ENCODE data around the gene CNTN4. TPM values are rescaled to one million over a fixed set of nuclear protein-coding genes. Genes with fewer than 3 reads are reported as not detected.

The CNTN4 gene
- total RNA-seq, 2 donors from 2014 or later, result 9.1 to 16.8 TPM

- intact Hi-C loops (cut with DNase I, micrococcal nuclease), result no loop called here
- no peak for ATAC-seq
- no peak for DNase-seq
Measured at GRCh38 chr3:2856138-2857133, 757.8 kb downstream of the CNTN4 start.

DNA sequence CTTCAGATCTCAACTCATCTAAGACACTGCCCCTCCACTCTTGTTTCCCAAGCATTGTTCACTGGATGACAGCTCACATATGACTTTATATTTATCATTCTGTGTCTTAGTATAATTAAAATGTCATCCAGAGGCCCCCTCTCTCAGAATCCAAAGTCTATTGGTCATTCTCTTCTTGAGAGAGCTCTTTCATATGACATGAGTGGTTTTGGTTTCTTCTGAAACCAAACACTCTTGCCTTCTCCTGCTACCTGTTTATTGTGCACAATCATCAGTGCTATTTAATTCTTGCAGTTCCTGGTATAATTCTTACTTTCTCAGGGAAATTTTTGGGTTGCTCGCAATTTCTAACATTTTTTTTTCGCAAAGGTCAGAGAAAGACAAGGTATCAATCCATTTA, 762.0 kb downstream of the CNTN4 start:
- DNase-seq (no peak), ATAC-seq (no peak)
- intact Hi-C loops (cut with DNase I, micrococcal nuclease), result no loop called here

DNA sequence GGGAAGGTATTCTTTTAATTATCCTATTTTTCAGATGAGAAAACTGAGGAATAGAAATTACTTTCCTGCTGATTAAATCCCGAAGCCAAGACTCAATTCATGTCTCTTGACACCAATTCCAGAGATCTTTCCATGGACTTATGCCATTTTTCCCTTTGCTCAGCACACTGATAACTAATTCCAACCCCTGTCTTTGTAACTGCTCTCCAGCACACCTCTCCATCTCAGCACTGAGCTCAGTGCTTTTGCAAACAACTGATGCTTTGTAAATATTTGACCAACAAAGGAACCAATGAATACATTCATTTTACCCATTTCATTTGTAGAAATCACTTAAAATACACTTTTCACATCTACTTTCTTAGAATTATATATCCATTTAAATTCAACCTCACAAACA, 762.5 kb downstream of the CNTN4 start:
- no peak for ATAC-seq
- DNase-seq, result no peak
- intact Hi-C loops (cut with DNase I, micrococcal nuclease), result no loop called here

GRCh38 chr3:2861920-2862319, 763.3 kb downstream of the CNTN4 start:
- DNase-seq, result no peak
- no peak for ATAC-seq
- intact Hi-C loops (cut with DNase I, micrococcal nuclease), result no loop called here

GRCh38 chr3:2862366-2862765, 763.7 kb downstream of the CNTN4 start:
- ATAC-seq (no peak), DNase-seq (no peak)
- intact Hi-C loops (cut with DNase I, micrococcal nuclease), result no loop called here

GRCh38 chr3:2863127-2863526, 764.5 kb downstream of the CNTN4 start:
- ATAC-seq (no peak), DNase-seq (no peak)
- intact Hi-C loops (cut with DNase I, micrococcal nuclease), result no loop called here

DNA sequence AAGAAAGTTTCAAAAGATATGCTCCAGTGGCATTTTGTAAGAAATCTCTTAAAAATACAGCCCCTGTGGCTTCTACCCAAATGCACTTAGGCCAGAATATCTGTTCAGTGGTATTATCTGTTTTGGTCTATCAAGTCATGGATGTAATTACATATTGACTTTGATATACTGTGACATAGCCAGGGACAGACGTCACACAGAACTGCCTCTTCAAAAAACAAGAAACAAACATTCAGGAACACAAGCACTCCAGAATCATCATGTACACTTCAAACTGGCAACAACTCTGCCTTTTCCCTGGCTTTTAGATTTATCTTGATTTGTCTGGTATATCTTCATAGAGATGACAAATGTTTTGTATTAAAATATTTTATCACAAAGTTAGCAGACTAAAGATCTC, 771.2 kb downstream of the CNTN4 start:
- ATAC-seq, result no peak
- intact Hi-C loops (cut with DNase I, micrococcal nuclease), result no loop called here

GRCh38 chr3:2870724-2871333, 772.2 kb downstream of the CNTN4 start:
- no peak for DNase-seq
- ATAC-seq, result peak; percentile 73
- intact Hi-C loops (cut with DNase I, micrococcal nuclease), result no loop called here

More for the DNA sequence above, 771.2 kb downstream of the CNTN4 start:
- no peak for DNase-seq

DNA sequence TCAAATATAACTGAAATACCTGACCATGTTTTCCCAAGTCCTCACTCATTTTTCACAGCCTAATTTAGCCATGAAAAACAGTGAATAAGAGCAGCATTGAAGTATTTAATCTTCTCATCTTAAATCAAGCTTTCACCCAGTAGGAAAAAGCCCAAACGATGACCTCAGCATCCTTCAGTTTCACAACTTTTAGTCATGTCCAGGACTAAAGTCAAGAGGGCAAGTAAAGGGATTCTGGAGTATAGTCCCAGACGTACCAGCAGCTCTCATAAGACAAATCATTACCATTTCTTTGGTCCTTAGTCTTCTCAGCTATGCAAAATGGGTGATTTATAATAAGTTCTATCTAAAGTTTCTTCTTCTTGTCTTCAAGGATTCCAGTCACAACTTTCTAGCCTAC, 774.2 kb downstream of the CNTN4 start:
- intact Hi-C loops (cut with DNase I, micrococcal nuclease), result no loop called here
- ATAC-seq (no peak), DNase-seq (no peak)

GRCh38 chr3:2873986-2874385, 775.3 kb downstream of the CNTN4 start:
- intact Hi-C loops (cut with DNase I, micrococcal nuclease), result no loop called here
- no peak for DNase-seq
- no peak for ATAC-seq

DNA sequence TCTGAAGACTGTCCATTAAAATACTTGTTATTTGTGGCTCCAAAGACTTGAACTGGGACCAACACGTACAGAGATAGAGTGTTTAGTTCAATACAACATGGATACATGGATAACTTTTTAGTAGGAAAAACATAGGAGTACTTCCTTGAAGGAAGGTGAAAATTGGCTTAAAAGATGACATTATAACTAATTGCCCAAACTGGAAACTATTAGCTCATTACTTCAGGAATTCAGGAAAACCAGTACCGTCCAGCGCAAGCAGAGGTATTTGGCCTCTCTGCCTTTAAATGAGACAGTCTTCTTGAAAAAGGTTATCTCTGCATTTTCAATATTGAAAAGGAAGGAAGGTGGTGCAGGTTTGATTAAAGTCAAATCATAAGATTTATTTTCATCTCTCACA, 777.0 kb downstream of the CNTN4 start:
- intact Hi-C loops (cut with DNase I, micrococcal nuclease), result no loop called here
- no peak for ATAC-seq
- no peak for DNase-seq

GRCh38 chr3:2876362-2876761, 777.7 kb downstream of the CNTN4 start:
- no peak for ATAC-seq
- intact Hi-C loops (cut with DNase I, micrococcal nuclease), result no loop called here
- no peak for DNase-seq

GRCh38 chr3:2879023-2879422, 780.4 kb downstream of the CNTN4 start:
- no peak for ATAC-seq
- intact Hi-C loops (cut with DNase I, micrococcal nuclease), result no loop called here

DNA sequence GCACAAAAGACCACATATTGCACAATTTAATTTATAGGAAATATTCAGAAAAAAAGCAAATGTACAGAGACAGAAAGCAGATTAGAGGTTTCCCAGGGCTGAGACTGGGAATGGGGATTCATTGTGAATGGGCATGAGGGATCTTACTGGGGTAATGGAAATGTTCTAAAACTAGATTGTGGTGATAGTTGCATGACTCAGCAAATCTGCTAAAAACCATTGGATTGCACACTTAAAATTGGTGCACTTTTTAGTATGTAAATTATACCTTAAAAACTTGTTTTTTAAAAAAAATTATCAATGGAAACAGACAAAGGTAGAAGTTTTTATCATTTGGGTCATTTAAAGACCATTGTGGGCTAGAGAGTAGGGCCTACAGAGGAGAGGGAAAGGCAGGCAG, 780.9 kb downstream of the CNTN4 start:
- ATAC-seq (no peak), DNase-seq (no peak)
- intact Hi-C loops (cut with DNase I, micrococcal nuclease), result no loop called here

More at GRCh38 chr3:2879023-2879422, 780.4 kb downstream of the CNTN4 start:
- DNase-seq, result no peak

DNA sequence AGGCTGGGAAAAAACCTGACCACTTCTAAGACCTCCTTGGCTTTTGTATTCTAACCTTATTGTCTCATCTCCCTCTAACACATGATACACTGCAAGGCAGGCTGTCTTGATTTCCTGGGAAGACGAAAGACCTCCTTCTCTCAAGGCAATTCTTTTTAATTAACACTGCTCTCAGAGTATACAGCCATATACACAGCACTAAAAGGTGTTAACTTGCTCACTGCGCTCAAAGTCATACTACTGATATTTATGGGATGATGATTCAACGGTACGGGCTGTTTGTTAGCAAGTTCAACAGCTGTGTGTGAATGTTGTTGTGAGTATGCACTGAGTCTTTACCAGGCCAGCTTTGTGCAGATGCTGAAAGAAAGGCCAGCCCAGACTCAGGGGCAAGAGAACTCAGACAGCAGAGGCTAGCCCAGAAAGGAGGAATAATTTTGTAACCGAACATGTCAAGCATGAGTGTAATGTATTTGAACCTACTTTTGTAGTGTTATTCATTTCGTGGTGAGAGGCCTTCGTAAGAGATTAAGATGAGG, 781.6 kb downstream of the CNTN4 start:
- ATAC-seq (no peak), DNase-seq (no peak)
- intact Hi-C loops (cut with DNase I, micrococcal nuclease), result no loop called here

GRCh38 chr3:2883283-2883682, 784.6 kb downstream of the CNTN4 start:
- intact Hi-C loops (cut with DNase I, micrococcal nuclease), result no loop called here
- no peak for ATAC-seq
- DNase-seq, result no peak

DNA sequence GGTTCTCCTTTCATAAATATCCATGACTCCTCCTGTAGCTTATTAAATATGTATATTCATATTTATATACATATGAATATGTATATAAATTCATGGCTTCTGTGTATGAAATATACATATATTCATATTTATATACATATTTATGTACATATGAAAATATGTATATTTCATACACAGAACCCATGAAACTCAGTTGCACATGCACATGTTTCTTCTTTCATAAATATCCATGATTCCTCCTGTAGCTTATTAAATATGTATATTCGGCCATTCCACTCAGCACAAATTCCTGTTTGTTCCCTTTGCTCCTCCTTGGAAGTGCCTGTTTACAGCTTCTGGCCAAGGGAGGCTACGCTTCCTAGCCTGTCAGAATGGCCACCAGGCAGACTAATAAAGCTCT, 789.9 kb downstream of the CNTN4 start:
- ATAC-seq (no peak), DNase-seq (no peak)
- intact Hi-C loops (cut with DNase I, micrococcal nuclease), result no loop called here

DNA sequence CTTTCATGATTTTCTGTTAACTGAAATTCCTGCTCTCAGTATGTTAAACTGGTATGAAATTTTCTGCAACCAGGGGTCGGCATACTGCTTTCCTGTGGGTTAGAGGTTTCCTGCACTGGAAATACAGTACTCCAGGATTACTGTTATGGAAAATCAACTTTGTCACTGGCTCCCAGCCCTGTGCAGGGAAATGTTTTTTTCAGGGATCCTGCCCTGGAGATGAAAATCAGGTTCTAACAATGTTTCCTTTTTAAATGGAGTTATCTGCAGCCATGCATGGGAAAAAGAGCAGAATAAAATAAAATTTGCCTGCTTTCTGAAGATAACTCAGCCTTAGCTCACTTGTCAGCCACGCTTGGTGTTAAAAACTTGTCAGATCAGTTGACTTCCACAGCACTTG, 791.1 kb downstream of the CNTN4 start:
- ATAC-seq (no peak), DNase-seq (no peak)
- intact Hi-C loops (cut with DNase I, micrococcal nuclease), result no loop called here

- DNase-seq (no peak), ATAC-seq (no peak)
- intact Hi-C loops (cut with DNase I, micrococcal nuclease), result no loop called here
Measured at GRCh38 chr3:2896308-2896939, 797.8 kb downstream of the CNTN4 start.

GRCh38 chr3:2897821-2898220, 799.2 kb downstream of the CNTN4 start:
- DNase-seq (no peak), ATAC-seq (no peak)
- intact Hi-C loops (cut with DNase I, micrococcal nuclease), result no loop called here
